GM18520 (cell line): ENCODE results near the gene INCENP.
"Not testable (repeated sequence)": the region's sequence is repeated elsewhere in the genome, so short reads cannot be mapped to it uniquely, and the experiment has no call there.

Source experiments
- ATAC-seq: cut with Tn5 transposase; IDR thresholded peaks from one replicate; pipeline ENCODE4 v1.9.1; 2021; ENCODE audit not compliant: unreplicated experiment

The INCENP gene

DNA sequence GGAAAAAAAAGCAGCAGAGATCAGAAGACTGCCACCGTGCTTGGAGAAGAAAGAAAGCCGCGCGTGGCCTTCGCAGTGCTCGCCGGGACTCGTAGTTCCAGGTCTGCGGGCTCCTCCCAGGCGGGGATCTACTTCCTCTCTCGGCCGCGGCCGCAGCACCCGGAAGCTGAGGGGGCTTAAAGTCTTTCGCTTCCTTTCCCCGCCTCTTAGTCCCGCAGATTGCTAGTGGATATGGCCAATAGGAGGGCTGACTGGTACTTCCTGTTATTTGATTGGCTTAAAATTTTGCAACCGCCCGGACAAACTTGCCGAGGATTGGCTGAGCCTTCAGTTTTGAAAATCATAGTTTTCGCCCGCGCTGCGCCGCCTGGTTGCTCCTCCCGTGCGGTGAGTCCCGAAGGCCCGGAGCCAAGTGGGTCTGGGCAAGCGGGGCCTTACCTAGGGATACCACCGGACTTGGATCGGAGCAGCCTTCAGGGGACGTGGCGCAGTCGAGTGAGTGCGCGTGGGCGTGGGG, at the start of gene INCENP:
INCENP (plus strand) TSS at position 343 of the 517 bp plus-strand sequence. CDS start 4,151 bp downstream, outside the sequence.
- ATAC-seq: peak; percentile 92

- ATAC-seq: no peak
These were observed 48.4 kb upstream of the INCENP start for GRCh38 chr11:62075438-62075837.

DNA sequence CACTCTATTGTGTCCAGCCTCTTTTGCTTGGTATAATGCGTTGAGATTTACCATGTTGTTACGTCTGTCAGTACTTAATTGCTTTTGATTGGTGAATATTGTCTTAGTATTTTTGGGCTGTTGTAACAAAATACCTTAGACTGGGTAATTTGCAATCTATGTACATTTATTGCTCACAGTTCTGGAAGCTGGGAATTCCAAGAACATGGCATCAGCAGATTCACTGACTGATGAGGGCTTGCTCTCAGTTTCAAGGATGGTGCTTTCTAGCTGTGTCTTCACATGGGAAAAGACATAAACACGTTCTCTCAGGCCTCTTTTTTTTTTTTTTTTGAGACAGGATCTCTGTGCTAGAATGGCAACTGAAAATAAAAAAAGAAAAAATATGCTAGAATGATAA, 46.7 kb upstream of the INCENP start:
- ATAC-seq: no peak

- ATAC-seq: no peak
These were observed 42.2 kb upstream of the INCENP start for GRCh38 chr11:62081378-62082291.

DNA sequence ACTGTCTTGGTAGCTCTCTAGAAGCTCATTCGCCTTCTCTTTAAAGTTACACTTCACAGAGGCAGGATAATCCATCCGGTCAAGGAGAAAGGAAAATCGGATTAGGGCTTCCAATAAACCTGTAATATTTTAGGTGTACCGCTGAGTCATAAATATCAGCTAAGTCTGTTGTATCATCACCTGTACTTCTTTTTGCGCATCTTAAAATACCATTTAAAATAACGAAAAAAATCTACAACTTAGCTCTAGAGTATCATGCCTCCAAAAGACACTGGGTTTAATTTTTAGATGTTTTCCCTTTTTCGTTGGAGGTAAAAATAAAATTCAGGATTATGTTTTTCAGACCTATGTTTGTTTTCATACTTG, 41.5 kb upstream of the INCENP start:
- ATAC-seq: no peak

DNA sequence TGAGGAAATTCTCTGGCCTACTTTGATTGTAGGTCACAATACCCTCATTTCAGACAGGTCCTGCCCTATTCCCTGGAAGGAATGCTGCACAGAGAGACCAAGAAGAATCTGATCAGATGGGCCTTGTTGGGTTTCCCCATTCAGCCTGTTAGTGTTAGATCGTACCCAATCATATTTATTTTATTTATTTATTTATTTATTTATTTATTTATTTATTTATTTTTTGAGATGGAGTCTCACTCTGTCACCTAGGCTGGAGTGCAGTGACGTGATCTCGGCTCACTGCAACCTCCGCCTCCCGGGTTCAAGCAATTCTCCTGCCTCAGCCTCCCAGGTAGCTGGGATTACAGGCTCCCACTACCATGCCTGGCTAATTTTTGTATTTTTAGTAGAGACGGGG, 39.0 kb upstream of the INCENP start:
- not testable (repeated sequence) for ATAC-seq

- ATAC-seq: no peak
These were observed 36.1 kb upstream of the INCENP start for GRCh38 chr11:62087694-62088093.

- no peak for ATAC-seq
These were observed 35.4 kb upstream of the INCENP start for GRCh38 chr11:62088331-62088933.

- no peak for ATAC-seq
These were observed 20.7 kb upstream of the INCENP start for GRCh38 chr11:62103141-62103540.

GRCh38 chr11:62103986-62104385, 19.8 kb upstream of the INCENP start:
- no peak for ATAC-seq

- no peak for ATAC-seq
These were observed 18.8 kb upstream of the INCENP start for GRCh38 chr11:62104816-62105653.

DNA sequence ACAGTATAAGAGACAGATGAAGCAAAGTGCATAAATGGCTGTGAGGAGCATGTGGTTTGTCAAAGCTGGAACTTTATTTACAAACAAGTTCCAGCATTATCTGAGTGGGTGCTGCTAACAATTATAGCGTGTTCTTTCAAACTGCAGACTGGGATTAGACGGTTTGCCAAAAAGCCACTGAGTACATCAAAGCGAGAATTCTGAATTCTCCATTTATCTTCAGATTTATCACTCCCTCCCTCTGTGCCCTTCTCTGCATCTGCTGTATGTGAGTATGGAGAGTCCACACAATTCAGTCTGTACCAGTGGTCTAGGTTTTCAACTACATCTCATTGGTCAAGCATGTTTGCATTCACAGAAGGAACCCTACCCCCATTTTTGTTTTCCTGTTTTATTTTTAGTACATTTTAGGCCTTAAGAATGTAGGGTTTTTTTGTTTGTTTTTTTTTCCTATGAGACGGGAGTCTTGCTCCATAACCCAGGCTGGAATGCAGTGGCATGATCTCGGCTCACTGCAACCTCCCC, 18.1 kb upstream of the INCENP start:
- ATAC-seq: no peak

DNA sequence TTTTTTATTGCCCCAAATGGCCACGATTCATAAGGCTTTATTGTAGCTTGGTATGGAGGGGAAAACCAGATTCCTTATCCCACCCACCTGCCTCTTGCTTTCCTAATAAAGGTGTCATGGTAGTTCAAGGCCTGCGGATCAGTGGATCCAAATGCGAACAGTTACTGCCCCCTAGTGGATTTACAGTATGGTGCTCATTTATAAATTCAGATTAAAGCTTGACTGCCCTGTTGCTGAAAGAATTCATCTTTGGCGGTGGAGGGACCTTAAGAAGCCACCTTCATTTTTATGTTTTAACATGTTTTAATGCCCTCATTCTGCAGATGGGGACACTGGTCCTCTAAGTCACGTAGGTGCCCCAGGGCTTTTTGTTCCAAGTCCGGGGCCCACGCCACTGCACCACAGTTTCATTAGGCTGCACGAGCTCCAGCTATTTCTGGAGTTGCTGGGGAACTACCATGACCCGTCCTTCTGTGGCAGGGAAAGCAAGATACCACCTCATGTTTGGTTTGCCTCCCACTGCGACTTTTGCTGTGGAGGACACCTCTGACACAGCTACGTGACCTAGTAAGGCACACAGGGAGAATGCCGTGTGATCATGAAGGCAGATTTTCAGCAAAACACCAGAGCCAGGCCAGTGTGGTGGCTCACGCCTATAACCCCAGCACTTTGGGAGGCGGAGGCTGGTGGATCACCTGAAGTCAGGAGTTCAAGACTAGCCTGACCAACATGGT, 15.6 kb upstream of the INCENP start:
- ATAC-seq: no peak

DNA sequence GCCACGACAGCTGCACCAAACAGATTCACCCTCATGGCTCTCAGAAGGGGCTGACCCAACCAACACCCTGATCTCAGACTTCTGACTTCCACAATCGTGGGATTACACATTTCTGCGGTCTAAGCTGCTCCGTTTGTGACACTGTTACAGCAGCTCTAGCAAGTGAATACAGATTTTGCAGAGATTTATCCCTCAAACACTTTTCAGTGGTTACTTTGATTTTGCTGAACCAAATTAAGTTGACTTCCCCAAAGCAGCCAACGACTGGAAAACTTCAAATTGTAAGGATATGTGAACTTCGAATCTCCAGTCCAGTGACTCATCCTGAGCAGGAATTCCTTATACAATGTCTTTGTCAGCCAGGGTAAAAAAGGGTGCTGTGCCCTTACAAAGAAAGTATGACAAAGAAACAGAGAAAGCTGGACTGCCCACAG, 14.8 kb upstream of the INCENP start:
- ATAC-seq: no peak

- ATAC-seq: no peak
These were observed 8.6 kb upstream of the INCENP start for GRCh38 chr11:62115085-62115694.

DNA sequence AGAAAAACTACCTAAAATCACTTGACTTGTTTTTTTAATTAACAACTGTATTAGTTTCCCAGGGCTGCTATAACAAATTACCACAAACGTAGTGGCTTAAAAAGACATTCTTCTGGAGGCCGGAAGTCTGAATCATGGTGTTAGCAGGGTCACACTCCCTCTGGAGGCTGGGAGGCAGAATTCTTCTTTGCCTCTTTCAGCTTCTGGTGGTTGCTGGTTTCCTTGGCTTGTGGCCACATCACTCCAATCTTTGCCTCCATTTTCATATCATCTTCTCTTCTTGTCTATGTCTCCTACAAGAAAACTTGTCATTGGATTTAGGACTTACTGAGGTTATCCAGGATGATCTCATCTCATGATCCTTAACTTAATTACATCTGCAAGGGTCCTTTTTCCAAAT, 7.4 kb upstream of the INCENP start:
- ATAC-seq: no peak

- no peak for ATAC-seq
These were observed 4.2 kb upstream of the INCENP start for GRCh38 chr11:62119569-62119968.

DNA sequence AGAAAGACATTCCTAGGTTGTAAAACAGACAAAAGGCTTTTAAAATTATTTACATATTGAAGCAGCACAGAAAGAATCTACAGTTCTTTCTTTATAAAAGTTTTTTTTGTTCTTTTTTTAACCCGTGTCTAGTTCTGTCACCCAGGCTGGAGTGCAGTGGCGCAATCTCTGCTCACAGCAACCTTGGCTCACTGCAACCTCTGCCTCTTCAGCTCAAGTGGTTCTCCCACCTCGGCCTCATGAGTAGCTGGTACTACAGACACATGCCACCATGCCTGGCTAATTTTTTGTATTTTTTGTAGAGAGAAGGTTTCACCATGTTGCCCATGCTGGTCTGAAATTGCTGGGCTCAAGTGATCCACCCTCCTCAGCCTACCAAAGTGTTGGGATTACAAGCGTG, 3.8 kb upstream of the INCENP start:
- no peak for ATAC-seq

DNA sequence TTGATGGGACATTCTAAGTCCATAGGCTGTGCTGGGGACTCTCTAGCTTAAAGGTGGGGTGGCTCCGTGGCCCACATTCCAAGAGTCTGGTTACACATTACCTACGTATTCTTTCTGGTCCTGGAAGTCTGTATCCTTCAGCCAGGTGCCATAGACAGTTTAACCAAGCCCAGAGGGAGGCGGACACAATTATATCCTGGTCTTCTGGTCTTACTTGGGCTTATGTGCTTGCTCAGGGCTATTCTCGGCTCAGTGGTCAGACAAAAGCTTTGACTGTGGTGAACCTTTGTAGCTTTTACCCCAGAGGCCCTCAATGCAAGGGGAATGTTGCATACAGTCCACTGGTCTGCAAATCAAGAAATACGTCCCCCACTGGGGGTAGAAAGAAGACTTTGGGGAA, 3.4 kb upstream of the INCENP start:
- ATAC-seq: no peak

DNA sequence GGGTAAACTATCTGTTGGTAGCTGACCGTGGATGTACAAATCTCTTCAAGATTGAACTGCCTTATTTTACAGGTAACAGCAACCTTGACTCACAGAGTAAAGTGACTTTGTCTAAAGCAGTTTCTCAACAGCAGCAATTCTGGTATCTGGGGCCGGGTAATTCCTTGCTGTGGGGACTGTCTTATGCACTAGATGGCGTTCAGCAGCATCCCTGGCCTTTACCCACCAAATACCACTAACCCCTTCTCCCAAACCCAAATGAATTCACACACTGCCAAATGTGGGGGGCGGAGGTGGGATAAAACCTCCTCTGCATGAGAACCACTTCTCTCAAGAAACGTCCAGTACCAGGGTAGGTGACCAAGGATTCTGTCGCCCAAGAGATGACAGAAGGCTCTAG, 1.7 kb upstream of the INCENP start:
- ATAC-seq: no peak
